Nephron progenitor cell (in vitro differentiated cells): ENCODE data around the gene MAN1C1.

Experiments
- DNase-seq: peaks from one replicate; pipeline ENCODE4 v3.0.0; 2021
- H3K27ac Mint-ChIP-seq: 2 replicates; pipeline ENCODE4 v1.8.0; 2021; ENCODE audit warnings: mild to moderate bottlenecking, moderate library complexity, mixed read lengths
- H3K27me3 Mint-ChIP-seq: 2 replicates; pipeline ENCODE4 v1.8.0; 2021; ENCODE audit warnings: mild to moderate bottlenecking, low read depth, mixed read lengths; ENCODE audit not compliant: poor library complexity
- H3K36me3 Mint-ChIP-seq: 2 replicates; pipeline ENCODE4 v1.8.0; 2021; ENCODE audit warnings: low read depth, mixed read lengths
- H3K4me1 Mint-ChIP-seq: 2 replicates; pipeline ENCODE4 v1.8.0; 2021; ENCODE audit warnings: mixed read lengths
- H3K4me3 Mint-ChIP-seq: 2 replicates; pipeline ENCODE4 v1.8.0; 2021; ENCODE audit warnings: mild to moderate bottlenecking, moderate library complexity, mixed read lengths
- H3K9me3 Mint-ChIP-seq: 2 replicates; pipeline ENCODE4 v1.8.0; 2021; ENCODE audit warnings: mild to moderate bottlenecking, moderate library complexity, mixed read lengths
- CTCF ChIP-seq: fragments of 200-600 bp; sonication (generic); IDR thresholded peaks from 2 replicates; pipeline ENCODE4 v1.5.0; 2021; ENCODE audit warnings: antibody characterized with exemption

Gene MAN1C1

GRCh38 chr1:25653558-25653957 lies 37.0 kb downstream of the MAN1C1 start:
- no peak for DNase-seq
- no peaks in the 10 kb centered on the region for H3K9me3 Mint-ChIP-seq
- peak overlapping the region; percentile 64 for H3K4me3 Mint-ChIP-seq
- TF ChIP-seq CTCF: no peak
- peaks cover 20% of the 10 kb centered on the region for H3K27me3 Mint-ChIP-seq
- peaks cover 94% of the 10 kb centered on the region for H3K4me1 Mint-ChIP-seq
- no peaks in the 10 kb centered on the region for H3K36me3 Mint-ChIP-seq
- H3K27ac Mint-ChIP-seq: no peak overlapping the region

- no peak for TF ChIP-seq CTCF
- DNase-seq: no peak
- no peaks in the 10 kb centered on the region for H3K9me3 Mint-ChIP-seq
- H3K27me3 Mint-ChIP-seq: peaks cover 25% of the 10 kb centered on the region
- H3K36me3 Mint-ChIP-seq: no peaks in the 10 kb centered on the region
- no peak overlapping the region for H3K27ac Mint-ChIP-seq
- H3K4me3 Mint-ChIP-seq: no peak overlapping the region
- H3K4me1 Mint-ChIP-seq: peaks cover 94% of the 10 kb centered on the region
Observed at GRCh38 chr1:25654109-25654660, 37.6 kb downstream of the MAN1C1 start.

GRCh38 chr1:25657121-25657882 lies 40.7 kb downstream of the MAN1C1 start:
- peak; percentile 40 for DNase-seq
- Mint-ChIP-seq H3K4me3 (no peak overlapping the region), H3K27me3 (peaks cover 35% of the 10 kb centered on the region), H3K4me1 (peaks cover 82% of the 10 kb centered on the region), H3K36me3 (no peaks in the 10 kb centered on the region), H3K27ac (peak overlapping the region; percentile 83), H3K9me3 (no peaks in the 10 kb centered on the region)
- TF ChIP-seq CTCF: no peak

GRCh38 chr1:25657883-25658760 lies 41.5 kb downstream of the MAN1C1 start:
- no peaks in the 10 kb centered on the region for H3K36me3 Mint-ChIP-seq
- no peak for TF ChIP-seq CTCF
- no peaks in the 10 kb centered on the region for H3K9me3 Mint-ChIP-seq
- peaks cover 77% of the 10 kb centered on the region for H3K4me1 Mint-ChIP-seq
- DNase-seq: no peak
- no peak overlapping the region for H3K4me3 Mint-ChIP-seq
- H3K27ac Mint-ChIP-seq: peak overlapping the region; percentile 88
- peaks cover 28% of the 10 kb centered on the region for H3K27me3 Mint-ChIP-seq

GRCh38 chr1:25658791-25659431 lies 42.3 kb downstream of the MAN1C1 start:
- no peak for DNase-seq
- H3K36me3 Mint-ChIP-seq: no peaks in the 10 kb centered on the region
- no peak overlapping the region for H3K4me3 Mint-ChIP-seq
- no peaks in the 10 kb centered on the region for H3K9me3 Mint-ChIP-seq
- peaks cover 28% of the 10 kb centered on the region for H3K27me3 Mint-ChIP-seq
- no peak for TF ChIP-seq CTCF
- peak overlapping the region; percentile 88 for H3K27ac Mint-ChIP-seq
- peaks cover 69% of the 10 kb centered on the region for H3K4me1 Mint-ChIP-seq
